Dedifferentiated amniotic fluid mesenchymal stem cell (primary cell): ENCODE data around the gene BTLA.
"Not testable (repeated sequence)": the region's sequence is repeated elsewhere in the genome, so short reads cannot be mapped to it uniquely, and the experiment has no call there.

Experiments
- DNase-seq: peaks from one replicate; pipeline ENCODE4 v3.0.0-alpha.2; 2016; ENCODE audit errors: extremely low spot score

Gene BTLA

DNA sequence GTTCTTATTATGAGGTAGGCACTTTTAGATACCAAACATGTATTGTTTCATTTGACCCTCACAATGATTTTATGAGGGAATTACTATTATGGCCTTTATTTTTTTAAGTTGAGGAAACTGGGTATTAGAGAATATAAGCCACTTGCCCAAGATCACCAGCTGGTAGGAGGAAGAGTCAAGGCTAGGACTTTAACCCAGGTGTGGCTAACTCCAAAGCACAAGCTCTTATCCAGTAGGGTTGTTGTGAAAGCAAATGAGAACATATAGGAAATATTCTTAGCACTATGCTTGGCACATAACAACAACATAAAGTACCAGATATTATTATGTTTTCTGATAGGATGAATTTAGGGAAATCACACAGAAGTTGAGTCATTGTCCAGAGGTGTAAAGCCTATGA is 7.9 kb downstream of the BTLA start:
- DNase-seq: no peak

DNA sequence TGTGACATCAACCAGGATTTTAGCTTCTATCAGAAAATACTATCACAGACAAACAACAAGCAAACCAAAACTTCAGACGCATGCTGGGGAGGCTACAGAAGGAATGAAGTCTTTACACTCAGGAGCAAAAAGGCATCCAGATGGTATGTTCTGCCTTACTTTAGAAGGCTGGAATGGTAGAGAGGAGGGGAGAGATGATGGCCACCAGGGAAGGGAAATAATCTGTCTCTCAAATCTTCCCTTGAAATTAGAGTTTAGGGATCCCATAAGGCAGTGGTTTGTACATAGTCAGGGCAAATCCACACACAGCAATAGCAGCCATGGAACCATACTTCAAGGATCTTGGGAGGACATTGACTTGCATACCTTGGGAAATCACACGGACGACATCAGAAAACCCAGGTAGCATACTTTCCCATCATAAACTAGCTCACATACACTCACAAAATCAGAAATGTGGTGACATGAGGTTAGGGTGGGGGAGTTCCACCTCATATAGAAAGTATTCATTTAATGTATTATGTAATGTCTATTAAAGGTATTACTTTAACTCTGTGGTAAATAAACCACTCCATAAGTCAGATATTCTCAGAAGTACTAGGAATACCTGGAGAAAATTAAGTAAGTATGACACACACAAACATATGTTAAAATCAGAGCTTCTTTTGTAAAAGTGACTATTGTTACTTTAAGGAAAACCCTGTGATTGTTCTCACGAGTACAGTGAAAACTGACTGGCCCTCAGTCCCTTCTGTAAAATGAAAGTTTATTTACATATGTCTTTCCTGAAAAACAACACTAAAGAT is 9.4 kb downstream of the BTLA start:
- DNase-seq: no peak

DNA sequence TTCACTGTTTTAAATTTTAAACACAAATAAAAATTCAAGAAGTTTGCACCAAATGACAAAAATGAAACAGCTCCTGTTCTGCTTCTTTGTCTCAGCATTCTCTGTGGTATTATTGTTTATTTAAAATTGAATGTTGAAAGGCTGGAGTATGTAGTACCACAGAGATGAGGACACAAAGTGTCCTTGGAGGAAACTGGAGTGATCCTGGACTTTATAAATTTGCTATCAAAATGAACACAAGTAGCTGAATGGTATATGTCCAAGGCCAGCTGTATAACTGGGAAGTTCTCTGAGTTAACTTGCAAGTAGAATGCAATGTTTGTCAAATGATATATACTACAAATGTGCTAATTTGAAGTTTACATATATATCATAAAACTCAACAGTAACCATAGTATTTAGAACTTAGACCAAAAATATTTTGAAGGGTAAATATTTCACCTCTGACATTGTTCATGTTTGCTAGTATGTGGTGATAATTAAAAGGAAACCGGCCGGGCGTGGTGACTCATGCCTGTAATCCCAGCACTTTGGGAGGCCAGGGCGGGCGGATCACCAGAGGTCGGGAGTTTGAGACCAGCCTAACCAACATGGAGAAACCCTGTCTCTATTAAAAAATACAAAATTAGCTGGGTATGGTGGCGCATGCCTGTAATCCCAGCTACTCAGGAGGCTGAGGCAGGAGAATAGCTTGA is 12.3 kb downstream of the BTLA start:
- no peak for DNase-seq

DNA sequence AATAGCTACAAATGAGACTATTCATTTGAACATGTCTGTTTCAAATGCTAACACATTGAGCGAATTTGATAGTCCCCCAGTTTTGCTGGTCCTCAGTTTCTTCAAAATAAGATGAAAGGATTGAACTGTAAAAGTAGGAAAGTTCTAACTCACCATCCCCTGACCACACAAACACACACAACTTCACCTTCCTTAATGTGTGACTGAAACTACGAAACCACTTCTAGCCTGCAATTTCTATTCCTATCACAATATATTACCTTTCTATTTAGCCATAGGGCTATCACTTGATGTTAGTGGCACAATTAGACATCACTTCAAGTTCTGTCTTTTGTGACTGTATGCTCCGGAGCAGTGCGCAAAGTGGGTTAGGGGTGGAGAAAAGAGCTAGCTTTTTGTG is 14.9 kb downstream of the BTLA start:
- DNase-seq: no peak

DNA sequence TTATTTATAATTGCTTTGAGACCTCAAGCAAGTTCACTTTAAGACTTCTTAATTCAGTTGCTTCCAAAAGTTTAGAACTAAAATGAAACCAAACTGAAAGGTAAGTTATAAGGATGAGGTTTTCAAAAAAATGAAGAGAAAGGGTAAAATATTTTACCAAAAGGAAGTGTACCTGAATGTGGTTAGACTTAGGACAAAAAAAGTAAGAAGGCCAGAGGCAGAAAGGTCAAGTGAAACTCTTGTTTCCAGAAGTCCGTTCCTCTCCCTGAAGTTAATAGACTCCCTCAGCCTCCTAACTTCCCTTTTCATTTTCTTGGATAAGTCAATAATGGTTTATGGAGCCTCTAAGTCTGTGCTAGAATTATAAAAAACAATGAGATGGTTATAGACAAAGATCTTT is 16.6 kb downstream of the BTLA start:
- DNase-seq: no peak

DNA sequence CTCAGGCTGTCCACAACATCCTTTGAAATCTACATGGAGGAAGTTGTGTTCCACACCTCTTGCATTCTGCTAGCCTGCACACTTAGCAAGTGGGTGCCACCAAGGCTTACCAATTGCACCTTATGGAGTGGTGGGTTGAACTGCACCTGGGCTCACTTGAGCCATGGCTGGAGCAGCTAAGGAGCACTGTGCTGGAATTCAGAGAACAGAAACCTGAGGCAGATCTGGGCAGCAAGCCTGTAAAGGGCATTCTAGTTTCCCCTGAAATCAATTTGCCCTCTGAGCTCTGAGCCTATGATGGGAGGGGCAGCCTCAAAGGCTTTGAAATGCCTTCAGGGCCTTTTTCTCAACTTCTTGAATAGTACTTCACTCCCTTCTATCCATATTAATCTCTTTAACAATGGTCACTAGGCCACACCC is 18.0 kb downstream of the BTLA start:
- DNase-seq: no peak

DNA sequence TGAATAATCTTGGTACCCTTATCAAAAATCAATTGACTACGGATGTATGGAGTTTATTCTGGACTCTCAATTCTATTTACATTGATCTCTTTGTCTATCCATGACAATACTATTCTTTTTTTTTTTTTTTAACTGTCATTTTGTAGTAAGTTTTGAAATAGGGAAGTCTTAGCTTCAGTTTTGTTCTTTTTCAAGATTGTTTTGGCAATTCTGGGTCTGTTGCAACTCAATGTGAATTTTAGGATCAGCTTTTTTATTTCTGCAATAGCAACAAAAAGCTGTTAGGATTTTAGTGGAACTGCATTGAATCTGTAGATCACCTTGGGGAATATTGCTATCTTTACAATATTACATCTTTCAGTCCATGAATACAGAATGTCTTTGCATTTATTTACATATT is 21.4 kb downstream of the BTLA start:
- no peak for DNase-seq

DNA sequence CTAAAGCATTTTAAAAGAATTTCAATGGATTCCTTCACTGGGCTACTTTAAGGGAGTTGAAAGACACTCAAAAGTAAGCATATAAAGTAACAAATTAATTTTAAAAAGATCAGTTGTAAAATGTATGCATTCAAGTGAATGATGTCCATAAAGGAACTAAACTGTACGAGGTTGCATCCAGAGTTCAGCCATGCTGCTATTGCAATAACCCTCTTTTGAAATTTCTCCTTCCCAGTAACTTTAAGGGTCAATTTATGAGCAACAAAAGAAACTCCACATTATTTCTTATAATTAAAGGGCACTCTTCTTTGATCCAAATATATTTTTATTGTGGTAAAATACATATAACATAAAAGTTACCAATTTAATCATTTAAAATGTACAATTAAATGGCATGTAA is 22.9 kb downstream of the BTLA start:
- DNase-seq: no peak

DNA sequence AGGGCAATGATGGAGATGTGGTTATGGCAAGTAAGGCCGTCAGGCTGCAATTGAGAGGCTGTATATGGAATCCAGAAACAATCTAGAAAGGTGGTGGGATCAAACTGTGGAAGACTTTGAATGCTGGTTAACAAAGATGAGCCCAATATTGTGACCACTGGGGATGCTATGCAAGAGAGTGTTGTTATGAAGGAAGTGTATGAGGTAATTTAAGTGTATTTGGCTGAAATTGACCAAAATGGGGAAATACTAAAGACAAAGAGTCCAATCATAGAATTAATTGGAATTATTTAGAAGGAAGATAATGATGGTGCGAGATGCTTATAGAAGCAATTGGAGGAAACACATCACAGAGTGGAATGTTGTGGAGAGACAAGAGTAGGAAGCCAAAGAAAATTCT is 24.5 kb downstream of the BTLA start:
- no peak for DNase-seq

DNA sequence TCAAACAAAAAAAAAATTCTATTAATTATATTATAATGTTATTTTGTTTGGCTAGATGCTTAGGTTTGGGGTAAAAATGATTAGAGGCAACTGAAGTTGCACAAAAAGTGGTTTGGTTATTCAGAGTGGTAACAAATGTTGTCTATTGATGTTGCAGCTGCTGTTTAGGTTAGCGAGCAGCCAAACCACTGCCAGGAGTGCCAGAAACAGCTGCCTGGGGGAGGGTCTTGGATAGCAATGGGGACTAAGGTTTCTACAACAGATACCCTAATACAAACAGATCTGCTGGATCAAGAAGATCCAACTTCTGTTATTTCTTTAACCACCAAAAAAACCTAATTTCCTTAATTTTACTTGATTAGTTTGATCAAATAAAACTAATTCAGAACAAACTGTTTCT is 26.6 kb downstream of the BTLA start:
- no peak for DNase-seq

DNA sequence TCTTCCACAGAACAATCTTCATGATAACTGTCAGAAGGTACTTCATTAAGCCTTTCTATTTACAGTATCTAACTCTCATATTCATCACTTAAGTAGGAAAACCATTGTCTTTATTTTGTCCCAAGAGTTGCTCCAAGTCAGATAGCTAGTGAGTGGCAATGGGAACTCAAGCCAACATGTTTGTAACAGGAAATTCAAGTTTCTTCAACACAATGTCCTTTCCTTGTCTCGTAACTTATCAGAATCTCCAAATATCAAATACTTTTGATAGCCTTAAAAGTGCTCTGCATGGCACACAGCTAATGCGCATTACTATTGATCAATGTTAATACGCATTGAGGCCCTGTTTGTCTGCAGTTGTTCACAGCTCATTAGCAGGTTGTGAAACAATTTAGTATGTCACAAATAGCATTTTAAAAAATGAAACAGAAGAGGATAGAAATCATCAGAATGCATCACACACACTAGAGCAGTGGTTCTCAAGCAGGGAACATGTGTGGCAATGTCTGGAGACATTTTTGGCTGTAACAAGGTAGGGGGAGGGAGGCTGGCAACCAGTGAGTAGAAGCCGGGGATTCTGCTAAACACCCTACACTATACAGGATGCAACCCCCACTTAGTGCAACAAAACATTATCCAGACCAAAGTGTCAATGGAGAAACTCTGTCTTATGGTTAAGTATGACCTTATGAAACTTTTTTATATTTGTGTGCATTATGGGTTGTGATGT is 27.5 kb downstream of the BTLA start:
- no peak for DNase-seq

DNA sequence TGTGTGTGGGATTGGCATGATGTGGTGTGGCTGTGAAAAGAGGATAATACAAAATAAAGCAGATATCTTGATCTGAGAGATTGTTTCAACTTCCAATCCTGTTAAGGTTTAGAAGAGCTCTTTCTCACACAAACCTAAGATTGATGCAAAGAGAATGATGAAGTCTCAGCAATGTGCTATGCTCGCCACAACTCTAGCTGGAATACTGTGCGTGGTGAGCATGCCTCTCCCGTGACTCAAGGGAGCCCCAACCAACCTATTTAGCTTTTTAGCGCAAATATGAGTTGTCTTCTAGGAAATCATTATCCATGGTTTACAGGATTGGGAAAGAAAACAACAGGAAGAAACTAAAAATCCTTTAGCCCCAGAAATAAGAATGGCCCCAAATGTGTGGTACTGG is 28.5 kb downstream of the BTLA start:
- DNase-seq: no peak

DNA sequence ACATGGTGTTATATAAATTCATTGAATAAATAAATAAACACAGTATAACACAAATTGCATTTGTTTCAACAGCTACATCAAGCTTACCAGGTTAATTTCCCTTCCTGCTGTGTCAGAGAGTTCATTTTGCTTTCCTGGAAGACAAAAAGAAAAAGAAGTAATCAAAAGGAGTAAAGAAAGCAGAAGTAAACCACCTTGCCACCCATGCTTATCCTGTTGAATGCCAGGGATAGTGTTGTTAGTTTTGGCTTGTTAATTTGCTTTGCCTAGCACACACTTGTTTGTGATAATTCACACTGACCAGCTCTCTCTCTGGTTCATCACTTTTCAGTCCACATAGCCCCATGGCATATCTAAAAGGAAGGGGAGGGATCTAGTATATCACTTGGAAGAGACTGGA is 29.6 kb downstream of the BTLA start:
- no peak for DNase-seq

DNA sequence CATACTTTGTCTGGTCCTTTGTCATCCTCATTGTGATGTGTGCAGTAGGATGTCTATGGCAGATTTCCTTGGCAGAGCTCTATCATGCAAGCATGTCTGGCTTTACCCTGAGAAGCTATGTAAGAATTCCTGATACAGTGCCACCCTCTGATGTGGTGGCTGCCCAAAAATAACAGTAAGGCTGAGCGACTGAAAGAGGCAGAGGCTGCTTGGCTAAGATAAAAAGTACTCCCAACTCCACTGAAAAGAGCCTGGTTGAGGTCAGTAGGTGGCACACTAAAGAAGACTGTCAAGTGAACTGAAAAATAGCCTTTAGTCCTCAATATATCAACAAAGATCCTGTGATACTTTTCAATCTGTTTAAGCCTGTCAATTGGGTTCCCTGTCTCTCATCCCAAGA is 31.7 kb downstream of the BTLA start:
- no peak for DNase-seq

DNA sequence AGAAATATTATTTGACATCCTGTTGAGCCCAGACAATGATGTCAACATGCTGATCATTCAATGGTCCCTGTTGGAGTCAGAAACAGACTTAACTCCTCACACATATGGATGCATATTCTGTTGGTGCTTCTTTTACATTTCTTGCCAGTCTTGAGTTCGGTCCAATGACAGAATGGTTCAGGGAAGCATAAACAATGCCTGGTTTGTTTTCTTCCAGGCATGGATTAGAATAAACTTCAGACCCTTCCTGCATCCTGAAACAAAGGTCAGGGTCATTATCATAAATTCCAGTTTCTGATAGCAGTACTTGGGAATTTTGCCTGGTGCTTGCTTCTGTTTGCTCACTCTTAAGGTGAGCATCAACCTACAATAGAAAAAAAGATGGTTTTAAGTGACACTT is 33.3 kb downstream of the BTLA start:
- no peak for DNase-seq

DNA sequence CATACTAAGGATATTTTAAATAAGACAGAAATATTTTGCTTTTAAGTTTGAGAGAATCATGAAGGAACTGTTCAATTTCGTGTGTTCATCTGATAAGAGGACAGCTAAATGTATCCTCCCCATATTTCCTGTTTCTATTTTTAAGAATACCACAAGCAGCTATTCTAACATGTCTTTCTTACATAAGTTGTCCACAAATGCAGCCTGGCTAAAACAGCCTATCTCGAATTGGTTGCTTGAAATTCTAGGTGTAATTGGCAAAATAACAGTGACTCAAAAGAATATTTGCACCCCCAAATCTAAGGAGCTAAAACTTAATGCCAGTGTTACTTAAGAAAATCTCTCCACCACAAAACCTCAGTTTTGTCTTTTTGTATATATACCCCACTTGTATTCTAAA is 35.0 kb downstream of the BTLA start:
- no peak for DNase-seq

DNA sequence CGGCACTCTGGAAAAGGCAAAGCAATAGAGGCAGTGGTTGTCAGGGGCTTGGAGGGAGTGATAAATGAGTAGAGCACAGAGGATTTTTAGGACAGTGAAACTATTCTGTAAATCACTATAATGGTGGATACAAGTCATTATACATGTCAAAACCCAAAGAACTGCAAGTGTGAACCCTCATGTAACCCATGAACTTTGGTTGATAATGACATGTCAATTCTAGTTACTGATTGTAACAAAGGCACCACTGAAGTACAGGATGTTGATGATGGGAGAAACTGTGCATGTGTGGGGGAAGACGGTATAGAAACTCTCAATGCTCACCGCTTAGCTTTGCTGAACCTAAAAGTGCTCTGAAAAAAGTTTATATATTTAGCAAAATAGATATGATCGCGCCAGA is 36.0 kb downstream of the BTLA start:
- DNase-seq: no peak

DNA sequence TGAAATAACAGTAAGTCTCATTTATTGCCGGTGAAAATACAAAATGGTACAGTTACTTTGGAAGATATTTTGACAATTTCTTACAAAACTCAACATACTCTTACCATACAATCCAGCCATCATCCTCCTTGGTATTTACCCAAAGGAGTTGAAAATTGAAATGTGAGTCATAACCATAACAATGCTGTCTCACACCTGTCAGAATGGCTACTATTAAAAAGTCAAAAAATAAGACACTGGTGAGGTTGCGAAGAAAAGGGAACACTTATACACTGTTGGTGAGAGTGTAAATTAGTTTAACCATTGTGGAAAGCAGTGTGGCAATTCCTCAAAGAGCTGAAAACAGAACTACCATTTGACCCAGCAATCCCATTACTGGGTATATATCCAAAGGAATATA is 37.5 kb downstream of the BTLA start:
- not testable (repeated sequence) for DNase-seq

DNA sequence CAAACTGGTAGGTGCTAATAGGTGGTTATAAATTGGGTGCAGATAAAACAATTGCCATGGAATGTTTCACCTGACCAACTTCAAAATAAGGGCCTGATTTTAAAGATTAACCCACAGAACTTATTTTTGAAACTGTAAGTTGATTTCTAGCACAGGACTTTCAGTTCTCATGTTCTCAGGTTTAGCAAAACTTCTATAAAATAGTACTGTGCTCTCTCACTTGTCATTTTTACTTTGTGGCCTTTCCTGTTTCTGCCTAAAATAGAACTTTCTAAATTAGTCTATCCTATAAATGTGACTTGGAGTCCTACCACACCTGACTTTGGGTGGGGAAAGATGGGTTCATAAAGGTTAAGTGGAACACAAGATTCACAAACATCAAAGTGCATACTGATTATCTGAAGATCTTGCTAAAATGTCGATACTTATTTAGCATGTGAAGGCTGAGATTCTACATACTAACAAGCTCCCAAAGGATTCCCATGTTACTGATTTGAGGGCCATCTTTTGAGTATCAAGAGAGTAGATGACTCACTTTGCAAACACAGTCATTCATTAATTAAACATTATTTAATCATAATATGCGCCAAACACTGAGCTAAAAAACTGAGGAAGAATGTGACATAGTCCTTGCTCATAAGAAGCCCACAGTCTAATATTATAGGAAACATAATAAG is 38.6 kb downstream of the BTLA start:
- DNase-seq: no peak

DNA sequence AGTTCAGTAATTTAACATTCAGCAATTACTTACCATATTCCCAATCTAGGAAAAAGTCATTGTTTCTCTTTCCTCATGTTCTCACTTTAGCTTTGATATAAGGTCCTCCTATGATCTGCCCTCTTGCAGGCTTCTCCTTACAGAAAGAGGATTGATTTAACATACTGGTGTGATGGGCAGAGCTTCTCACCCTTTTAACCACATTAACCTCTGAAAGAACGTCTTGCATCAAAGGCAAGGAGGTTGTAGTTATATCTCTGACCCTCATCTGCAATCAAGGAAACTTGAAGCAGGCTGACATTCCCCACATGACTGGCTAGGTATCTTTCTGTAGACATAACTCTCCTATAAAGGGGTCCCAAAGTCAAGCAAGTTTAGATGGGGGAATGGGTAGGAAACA is 39.5 kb downstream of the BTLA start:
- no peak for DNase-seq

DNA sequence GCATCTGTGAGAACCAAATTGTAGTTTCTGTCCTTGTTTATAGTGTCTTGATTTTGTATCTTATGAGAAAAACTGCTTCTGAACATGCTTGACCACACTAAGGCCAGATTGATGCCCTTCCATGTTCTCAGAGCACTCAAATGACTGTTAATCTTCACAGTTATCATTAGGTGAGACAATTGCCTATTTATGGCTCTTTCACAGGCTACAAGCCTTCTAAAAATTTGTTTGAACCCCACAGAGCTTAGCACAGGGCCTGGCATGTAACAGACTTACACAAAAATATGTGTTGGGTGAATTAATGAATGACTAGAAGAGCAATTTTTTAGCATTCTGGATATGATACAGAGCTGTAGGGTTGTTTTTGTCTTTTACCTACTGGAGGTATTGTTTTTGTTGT is 43.1 kb downstream of the BTLA start:
- no peak for DNase-seq

DNA sequence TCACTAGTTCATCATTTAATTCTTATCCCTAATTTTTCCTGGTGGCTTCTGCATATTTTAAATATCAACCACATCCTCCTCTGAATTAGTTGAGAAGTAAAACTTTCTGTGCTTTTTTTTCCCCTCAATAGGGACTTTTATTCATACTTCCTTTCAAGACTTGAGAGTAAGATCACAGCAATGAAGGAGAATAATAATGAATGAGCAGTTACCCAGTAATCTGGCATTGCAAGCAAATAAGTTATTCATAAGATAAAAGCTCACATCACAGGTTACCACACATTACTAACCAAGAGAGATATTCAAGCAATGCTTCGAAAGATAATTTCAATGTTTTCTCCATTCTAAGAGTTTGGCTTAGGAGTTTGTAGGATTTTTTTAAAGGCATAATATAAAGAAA is 50.3 kb downstream of the BTLA start:
- no peak for DNase-seq
